Mucosa of stomach (tissue), 1 donor: ENCODE measurements around the gene MINDY2.
"Not testable (repeated sequence)": the region's sequence is repeated elsewhere in the genome, so short reads cannot be mapped to it uniquely, and the experiment has no call there.

ENCODE experiments used
- H3K27me3 ChIP-seq: one replicate; pipeline ENCODE4 v1.7.0; 2013; ENCODE audit warnings: mild to moderate bottlenecking, low read length; ENCODE audit not compliant: control insufficient read depth, insufficient read depth
- H3K36me3 ChIP-seq: one replicate; pipeline ENCODE4 v1.7.0; 2013; ENCODE audit warnings: low read length; ENCODE audit not compliant: control insufficient read depth, insufficient read depth
- H3K4me1 ChIP-seq: one replicate; pipeline ENCODE4 v1.7.0; 2013; ENCODE audit warnings: mild to moderate bottlenecking, low read length; ENCODE audit not compliant: control insufficient read depth, insufficient read depth
- H3K4me3 ChIP-seq: one replicate; pipeline ENCODE4 v1.7.0; 2013; ENCODE audit warnings: low read length
- H3K9ac ChIP-seq: one replicate; pipeline ENCODE4 v1.7.0; 2013; ENCODE audit warnings: mild to moderate bottlenecking, low read length, moderate library complexity
- H3K9me3 ChIP-seq: one replicate; pipeline ENCODE4 v1.7.0; 2013; ENCODE audit warnings: mild to moderate bottlenecking, low read length, moderate library complexity; ENCODE audit not compliant: control insufficient read depth
- donor health status: Pancreatic carcinoma.

The MINDY2 gene

GRCh38 chr15:58761010-58761388 is 10.1 kb upstream of the MINDY2 start:
- no peaks in the 10 kb centered on the region for H3K9me3 ChIP-seq
- H3K4me3 ChIP-seq: no peak overlapping the region
- H3K9ac ChIP-seq: no peak overlapping the region
- H3K27me3 ChIP-seq: no peaks in the 10 kb centered on the region
- H3K4me1 ChIP-seq: no peaks in the 10 kb centered on the region
- H3K36me3 ChIP-seq: no peaks in the 10 kb centered on the region

DNA sequence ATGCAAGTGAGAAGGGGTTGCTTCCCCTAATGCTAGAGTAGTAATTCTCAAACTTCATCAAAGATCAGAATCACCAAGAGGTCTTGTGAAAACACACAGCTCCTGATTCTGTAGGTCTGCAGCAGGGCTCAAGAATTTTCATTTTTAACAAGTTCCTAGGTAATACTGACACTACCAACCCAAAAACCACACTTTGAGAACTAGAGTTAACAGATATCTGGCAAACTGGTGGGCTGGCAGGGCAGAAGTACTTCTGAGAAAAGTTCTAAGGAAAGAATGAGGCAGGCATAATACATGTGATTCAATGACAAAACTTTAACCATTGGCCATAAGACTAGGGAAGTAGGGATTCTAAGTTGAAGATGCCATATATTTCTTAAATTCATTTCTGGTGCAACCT is 8.8 kb upstream of the MINDY2 start:
- Histone ChIP-seq H3K4me3 (no peak overlapping the region), H3K27me3 (no peaks in the 10 kb centered on the region), H3K4me1 (no peaks in the 10 kb centered on the region), H3K36me3 (no peaks in the 10 kb centered on the region), H3K9me3 (no peaks in the 10 kb centered on the region), H3K9ac (no peak overlapping the region)

- H3K4me1 ChIP-seq: no peaks in the 10 kb centered on the region
- H3K9me3 ChIP-seq: no peaks in the 10 kb centered on the region
- H3K36me3 ChIP-seq: no peaks in the 10 kb centered on the region
- H3K9ac ChIP-seq: no peak overlapping the region
- H3K4me3 ChIP-seq: no peak overlapping the region
- no peaks in the 10 kb centered on the region for H3K27me3 ChIP-seq
Observed at GRCh38 chr15:58762731-58763130, 8.4 kb upstream of the MINDY2 start.

GRCh38 chr15:58764468-58764867 is 6.6 kb upstream of the MINDY2 start:
- H3K9ac ChIP-seq: no peak overlapping the region
- no peak overlapping the region for H3K4me3 ChIP-seq
- H3K9me3 ChIP-seq: no peaks in the 10 kb centered on the region
- H3K36me3 ChIP-seq: no peaks in the 10 kb centered on the region
- H3K4me1 ChIP-seq: no peaks in the 10 kb centered on the region
- no peaks in the 10 kb centered on the region for H3K27me3 ChIP-seq

DNA sequence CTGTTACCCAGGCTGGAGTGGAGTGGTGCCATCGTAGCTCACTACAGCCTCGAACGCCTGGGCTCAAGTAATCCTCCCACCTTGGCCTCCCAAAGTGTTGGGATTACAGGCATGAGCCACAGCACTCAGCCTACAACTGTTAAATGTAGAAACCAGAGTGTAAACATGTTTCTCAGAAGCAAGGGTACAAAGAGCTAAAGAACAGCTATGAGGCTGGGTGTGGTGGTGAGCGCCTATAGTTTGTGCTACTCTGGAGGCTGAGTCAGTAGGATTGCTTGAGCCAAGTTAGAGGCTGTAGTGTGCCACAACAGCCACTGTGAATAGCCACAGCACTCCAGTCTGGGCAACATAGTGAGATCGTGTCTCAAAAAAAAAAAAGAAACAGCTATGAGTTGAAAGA is 4.8 kb upstream of the MINDY2 start:
- no peak overlapping the region for H3K9ac ChIP-seq

GRCh38 chr15:58768601-58769004 is 2.5 kb upstream of the MINDY2 start:
- not testable (repeated sequence) for H3K27me3 ChIP-seq, H3K4me3 ChIP-seq, H3K4me1 ChIP-seq, H3K9ac ChIP-seq, H3K36me3 ChIP-seq, H3K9me3 ChIP-seq

More for the DNA sequence above, 4.8 kb upstream of the MINDY2 start:
- no peaks in the 10 kb centered on the region for H3K36me3 ChIP-seq
- H3K9me3 ChIP-seq: no peaks in the 10 kb centered on the region
- no peaks in the 10 kb centered on the region for H3K27me3 ChIP-seq
- H3K4me1 ChIP-seq: no peaks in the 10 kb centered on the region
- no peak overlapping the region for H3K4me3 ChIP-seq

DNA sequence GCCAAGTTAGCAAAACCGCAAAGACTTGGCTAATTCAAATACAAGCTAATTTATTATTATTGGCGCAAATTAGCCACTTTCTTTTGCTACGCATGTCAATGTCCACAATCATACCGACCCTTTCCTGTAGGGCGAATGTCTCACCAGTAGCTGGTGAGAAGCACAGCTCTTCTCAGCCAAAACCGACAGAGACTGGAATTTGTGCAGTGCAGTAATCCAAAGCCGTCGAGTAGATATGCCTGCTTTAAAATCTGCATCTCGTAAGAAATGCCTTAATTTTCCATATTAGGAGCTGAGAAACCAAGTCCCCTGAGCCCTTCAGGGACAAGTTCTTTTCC is 614 bp upstream of the MINDY2 start:
- H3K36me3 ChIP-seq: no peaks in the 10 kb centered on the region
- H3K27me3 ChIP-seq: no peaks in the 10 kb centered on the region
- H3K9ac ChIP-seq: peak overlapping the region; percentile 63
- H3K9me3 ChIP-seq: no peaks in the 10 kb centered on the region
- H3K4me3 ChIP-seq: peak overlapping the region; percentile 21
- peaks cover 8% of the 10 kb centered on the region for H3K4me1 ChIP-seq

GRCh38 chr15:58771621-58772250 is 634 bp downstream of the MINDY2 start:
- Histone ChIP-seq H3K36me3 (no peaks in the 10 kb centered on the region), H3K27me3 (no peaks in the 10 kb centered on the region), H3K9ac (peak overlapping the region; percentile 79), H3K9me3 (no peaks in the 10 kb centered on the region), H3K4me3 (peak overlapping the region; percentile 92), H3K4me1 (peaks cover 8% of the 10 kb centered on the region)

DNA sequence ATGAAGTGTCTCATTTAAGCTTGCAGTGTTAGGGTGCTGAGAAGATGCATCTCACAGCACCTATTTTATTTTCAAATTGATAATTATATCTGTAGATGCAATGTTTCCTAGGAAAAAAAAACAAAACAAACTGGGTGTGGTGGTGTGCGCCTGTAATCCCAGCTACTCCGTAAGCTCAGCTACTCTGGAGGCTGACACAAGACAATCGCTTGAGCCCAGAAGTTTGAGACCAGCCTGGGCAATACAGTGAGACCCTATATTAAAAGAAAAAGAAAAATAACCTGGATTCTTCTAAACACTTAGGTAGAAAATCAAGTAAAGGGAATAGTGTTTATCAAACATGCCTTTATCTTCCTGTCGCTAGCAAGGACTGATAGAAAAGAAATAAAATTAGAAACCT is 1.9 kb downstream of the MINDY2 start:
- peak overlapping the region; percentile 45 for H3K9ac ChIP-seq
- H3K9me3 ChIP-seq: no peaks in the 10 kb centered on the region
- H3K27me3 ChIP-seq: no peaks in the 10 kb centered on the region
- H3K4me1 ChIP-seq: peaks cover 8% of the 10 kb centered on the region
- no peaks in the 10 kb centered on the region for H3K36me3 ChIP-seq
- peak overlapping the region; percentile 92 for H3K4me3 ChIP-seq

- H3K27me3 ChIP-seq: no peaks in the 10 kb centered on the region
- no peaks in the 10 kb centered on the region for H3K9me3 ChIP-seq
- peaks cover 8% of the 10 kb centered on the region for H3K4me1 ChIP-seq
- H3K36me3 ChIP-seq: no peaks in the 10 kb centered on the region
- no peak overlapping the region for H3K4me3 ChIP-seq
- no peak overlapping the region for H3K9ac ChIP-seq
Observed at GRCh38 chr15:58775402-58775801, 4.3 kb downstream of the MINDY2 start.

GRCh38 chr15:58777107-58777506 is 6.0 kb downstream of the MINDY2 start:
- H3K27me3 ChIP-seq: no peaks in the 10 kb centered on the region
- H3K36me3 ChIP-seq: no peaks in the 10 kb centered on the region
- no peak overlapping the region for H3K4me3 ChIP-seq
- H3K4me1 ChIP-seq: peaks cover 8% of the 10 kb centered on the region
- H3K9ac ChIP-seq: no peak overlapping the region
- H3K9me3 ChIP-seq: no peaks in the 10 kb centered on the region

DNA sequence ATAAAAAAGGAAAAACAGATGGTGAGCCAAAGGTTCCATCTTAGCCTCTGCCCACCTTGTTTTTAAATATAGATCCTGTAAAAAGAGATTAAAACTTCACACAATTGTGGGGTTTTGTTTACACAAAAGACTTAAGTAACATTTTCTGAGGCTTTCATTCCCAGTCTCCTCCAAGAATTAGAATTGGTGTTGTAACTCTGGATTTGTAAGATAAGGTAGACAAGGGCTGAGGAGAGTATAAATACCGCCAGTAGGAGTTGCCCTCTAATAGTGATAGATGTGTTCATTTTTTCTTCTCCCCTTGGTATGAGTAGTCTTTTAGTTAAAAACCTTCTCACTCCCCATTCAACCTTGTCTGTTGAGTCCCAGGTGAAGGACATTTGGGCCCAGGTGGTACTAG is 8.5 kb downstream of the MINDY2 start:
- H3K4me3 ChIP-seq: no peak overlapping the region
- no peaks in the 10 kb centered on the region for H3K9me3 ChIP-seq
- no peaks in the 10 kb centered on the region for H3K27me3 ChIP-seq
- no peak overlapping the region for H3K9ac ChIP-seq
- no peaks in the 10 kb centered on the region for H3K36me3 ChIP-seq
- no peaks in the 10 kb centered on the region for H3K4me1 ChIP-seq

DNA sequence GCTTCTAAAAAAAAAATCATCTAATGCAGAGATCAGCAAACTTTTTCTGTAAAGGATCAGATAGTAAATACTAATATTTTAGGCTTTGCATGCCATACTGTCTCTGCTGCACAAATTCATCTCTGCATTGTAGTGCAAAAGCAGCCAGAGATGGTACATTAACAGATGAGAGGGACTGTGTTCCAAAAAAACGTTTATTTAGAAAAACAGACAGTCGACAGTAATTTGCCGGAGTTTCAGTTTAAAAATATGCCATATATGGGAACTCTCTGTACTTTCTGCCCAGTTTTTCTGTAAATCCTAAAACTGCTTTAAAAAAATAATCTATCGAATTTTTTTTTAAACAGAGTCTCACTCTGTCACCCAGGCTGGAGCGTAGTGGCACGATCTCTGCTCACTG is 14.3 kb downstream of the MINDY2 start:
- no peaks in the 10 kb centered on the region for H3K9me3 ChIP-seq
- H3K4me3 ChIP-seq: no peak overlapping the region
- H3K9ac ChIP-seq: no peak overlapping the region
- no peaks in the 10 kb centered on the region for H3K36me3 ChIP-seq
- H3K4me1 ChIP-seq: no peaks in the 10 kb centered on the region
- no peaks in the 10 kb centered on the region for H3K27me3 ChIP-seq
